Measurements from ENCODE around the gene GRK3. TPM values are rescaled to one million over a fixed set of nuclear protein-coding genes. Genes with fewer than 3 reads are reported as not detected.
"Not testable (repeated sequence)": the region's sequence is repeated elsewhere in the genome, so short reads cannot be mapped to it uniquely, and the experiment has no call there.

The GRK3 gene
- polyA plus RNA-seq, 1 donor: 6.7 TPM

- DNase-seq (ENCODE audit: low read depth): no peak
Observed at GRCh38 chr22:25572708-25573171, 8.3 kb downstream of the GRK3 start.

- DNase-seq (ENCODE audit: low read depth): no peak
Observed at GRCh38 chr22:25573841-25574240, 9.4 kb downstream of the GRK3 start.

DNA sequence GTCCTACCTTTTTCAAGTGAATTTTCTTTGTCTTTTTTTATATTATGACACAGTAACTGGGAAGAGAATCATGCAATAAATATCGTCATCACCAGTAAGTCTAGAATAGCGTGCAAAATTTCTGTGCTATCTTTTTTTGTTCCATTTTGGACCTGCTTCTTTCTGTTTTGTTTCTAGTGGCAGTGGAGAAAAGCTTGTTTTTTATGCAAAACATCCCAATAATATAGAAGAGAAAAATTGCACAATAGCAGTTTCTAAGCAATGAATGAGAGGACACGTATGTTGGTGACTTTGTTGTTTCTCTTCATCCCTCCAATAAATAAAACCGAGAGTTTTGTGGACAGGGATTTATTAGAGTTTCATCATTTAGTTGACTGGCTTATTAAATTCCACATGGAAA, 10.3 kb downstream of the GRK3 start:
- no peak for DNase-seq (ENCODE audit: low read depth)

- not testable (repeated sequence) for DNase-seq (ENCODE audit: low read depth)
Observed at GRCh38 chr22:25575674-25576392, 11.4 kb downstream of the GRK3 start.

DNA sequence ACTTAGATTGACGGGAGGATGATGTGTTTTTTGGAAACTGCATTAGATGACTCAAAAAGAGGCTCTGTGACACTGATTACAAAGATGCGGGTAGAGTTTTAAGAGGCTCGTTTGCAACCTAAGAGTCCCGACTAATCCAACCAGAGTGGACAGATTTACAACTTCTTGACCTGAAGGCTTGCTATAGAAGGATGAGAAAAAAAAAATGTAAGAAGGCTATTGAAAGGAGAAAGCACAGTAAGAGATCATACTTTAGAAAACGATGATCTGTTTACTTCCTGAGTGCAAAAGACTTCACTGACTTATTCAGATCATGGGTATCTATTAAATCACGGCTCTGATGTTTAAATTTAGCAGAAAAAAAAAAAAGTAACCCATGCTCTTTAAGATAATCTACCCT, 17.0 kb downstream of the GRK3 start:
- DNase-seq (ENCODE audit: low read depth): not testable (repeated sequence)

DNA sequence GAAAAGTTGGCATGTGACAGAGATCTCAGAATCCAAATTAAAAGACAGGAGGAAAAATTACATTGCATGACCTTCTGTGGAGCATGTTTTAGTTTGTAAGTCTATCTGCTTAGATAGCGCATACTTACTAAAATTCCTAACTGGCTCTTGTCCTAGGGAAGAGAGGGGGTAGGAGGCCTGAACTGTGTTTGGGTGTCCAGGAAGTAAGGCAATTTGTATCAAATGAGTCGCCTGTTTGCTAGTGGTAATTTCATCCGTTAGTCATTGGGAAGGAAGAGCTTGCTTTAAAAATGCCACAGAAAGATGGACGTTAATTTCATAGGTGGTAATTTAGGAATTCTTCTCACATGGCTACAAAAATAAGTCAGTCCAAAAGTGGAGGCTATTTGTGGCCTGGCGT, 18.5 kb downstream of the GRK3 start:
- DNase-seq (ENCODE audit: low read depth): no peak

DNA sequence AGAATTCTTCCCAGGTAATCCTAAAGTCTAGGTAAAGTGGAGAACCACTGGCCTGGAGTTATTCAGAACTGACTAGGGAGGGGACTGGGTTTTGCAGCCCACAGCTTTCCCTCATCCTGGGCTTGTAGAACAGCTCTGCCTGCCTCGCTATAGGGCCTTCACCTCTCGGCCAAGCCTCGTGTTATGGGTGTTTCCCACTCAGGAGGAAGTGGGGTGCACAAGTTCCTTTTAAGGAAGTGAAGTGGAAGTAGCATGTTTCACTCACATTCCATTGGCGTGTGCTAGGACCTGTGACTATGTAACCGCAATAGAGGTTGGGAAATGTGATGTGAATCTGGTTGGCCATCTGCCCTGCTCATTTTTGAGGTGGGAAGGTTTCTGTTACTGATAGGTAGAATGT, 20.5 kb downstream of the GRK3 start:
- not testable (repeated sequence) for DNase-seq (ENCODE audit: low read depth)

DNA sequence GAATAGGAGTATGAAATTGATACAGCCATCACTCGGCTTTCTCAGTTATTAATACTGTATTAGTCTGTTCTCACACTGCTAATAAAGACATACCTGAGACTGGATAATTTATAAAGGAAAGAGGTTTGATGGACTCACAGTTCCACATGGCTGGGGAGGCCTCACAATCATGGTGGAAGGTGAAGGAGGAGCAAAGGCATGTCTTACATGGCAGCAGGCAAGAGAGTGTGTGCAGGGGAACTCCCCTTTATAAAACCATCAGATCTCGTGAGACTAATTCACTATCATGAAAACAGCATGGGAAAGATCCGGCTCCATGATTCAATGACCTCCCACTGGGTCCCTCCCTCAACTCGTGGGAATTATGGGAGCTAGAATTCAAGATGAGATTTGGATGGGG, 25.2 kb downstream of the GRK3 start:
- not testable (repeated sequence) for DNase-seq (ENCODE audit: low read depth)

DNA sequence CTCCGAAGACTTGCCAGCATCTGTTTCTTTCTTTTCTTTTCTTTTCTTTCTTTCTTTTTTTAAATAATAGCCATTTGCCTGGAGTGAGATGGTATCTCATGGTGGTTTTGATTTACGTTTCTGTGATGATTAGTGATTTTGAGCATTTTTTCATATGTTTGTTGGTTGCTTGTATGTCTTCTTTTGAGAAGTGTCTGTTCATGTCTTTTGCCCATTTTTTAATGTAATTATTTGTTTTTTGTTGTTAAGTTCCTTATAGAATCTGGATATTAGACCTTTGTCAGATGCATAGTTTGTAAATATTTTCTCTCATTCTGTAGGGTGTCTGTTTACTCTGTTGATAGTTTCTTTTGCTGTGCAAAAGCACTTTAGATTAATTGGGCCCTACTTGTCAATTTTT, 28.8 kb downstream of the GRK3 start:
- not testable (repeated sequence) for DNase-seq (ENCODE audit: low read depth)

DNA sequence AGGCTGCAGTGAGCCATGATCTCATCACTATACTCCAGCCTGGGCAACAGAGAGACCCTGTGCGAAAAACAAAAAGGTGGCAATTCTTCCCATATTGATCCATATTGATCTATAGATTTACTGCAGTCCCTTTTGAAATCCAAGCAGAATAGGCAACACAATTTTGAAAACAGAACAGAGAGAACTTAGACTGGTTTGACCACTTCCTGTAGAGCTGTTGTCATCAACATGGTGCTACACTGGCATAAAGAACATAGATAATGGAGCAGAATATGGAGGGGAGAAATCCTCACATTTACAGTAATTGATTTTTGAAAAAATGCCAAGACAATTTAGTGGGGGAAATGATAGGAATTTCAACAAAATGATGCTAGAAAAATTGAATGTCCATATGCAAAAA, 34.1 kb downstream of the GRK3 start:
- no peak for DNase-seq (ENCODE audit: low read depth)

DNA sequence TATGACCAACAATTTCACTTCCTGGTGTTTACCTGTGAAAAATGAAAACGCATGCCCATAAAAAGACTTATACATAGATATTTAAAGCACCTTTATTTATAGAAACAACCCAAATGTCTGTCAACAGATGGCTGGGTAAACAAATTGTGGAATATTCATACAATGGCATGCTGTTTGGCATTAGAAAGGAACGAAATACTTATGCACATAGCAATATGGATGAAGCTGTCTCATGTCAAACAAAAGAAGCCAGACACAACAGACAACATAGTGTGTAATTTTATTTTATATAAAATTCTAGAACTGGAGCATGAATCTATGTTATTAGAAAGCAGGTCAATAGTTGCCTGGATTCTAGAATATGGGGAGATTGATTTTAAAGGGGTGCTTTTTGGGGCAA, 38.0 kb downstream of the GRK3 start:
- no peak for DNase-seq (ENCODE audit: low read depth)

DNA sequence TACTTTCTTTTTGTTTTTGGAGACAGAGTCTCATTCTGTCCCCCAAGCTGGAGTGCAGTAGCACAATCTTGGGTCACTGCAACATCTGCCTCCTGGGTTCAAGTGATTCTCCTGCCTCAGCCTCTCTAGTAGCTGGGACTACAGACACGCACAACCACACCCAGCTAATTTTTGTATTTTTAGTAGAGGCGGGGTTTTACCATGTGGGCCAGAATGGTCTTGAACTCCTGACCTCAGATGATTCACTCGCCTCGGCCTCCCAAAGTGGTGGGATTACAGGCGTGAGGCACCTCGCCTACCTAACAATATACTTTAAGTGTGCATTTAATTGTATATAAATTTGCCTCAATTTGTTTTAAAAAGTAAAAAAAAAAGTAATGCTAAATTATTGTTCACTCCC, 38.4 kb downstream of the GRK3 start:
- no peak for DNase-seq (ENCODE audit: low read depth)

DNA sequence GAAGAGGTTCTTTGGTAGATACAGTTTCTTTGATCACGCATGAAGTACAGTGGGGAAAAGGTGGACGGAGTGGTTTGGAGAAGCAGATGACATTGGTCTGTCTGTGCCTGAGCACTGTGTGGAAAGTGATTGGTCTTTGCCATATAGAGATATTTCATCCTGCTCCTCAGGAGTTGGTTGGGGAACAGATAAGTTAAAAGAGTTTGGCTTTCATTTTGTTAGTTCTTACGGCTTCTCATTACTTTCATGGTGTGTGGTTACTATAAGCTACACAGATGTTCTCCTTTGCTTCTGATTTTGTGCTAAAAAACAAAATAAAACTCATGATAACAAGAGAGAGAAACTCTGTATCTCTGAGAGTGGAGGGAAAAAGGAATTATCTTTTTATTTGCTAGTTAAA, 40.7 kb downstream of the GRK3 start:
- not testable (repeated sequence) for DNase-seq (ENCODE audit: low read depth)

DNA sequence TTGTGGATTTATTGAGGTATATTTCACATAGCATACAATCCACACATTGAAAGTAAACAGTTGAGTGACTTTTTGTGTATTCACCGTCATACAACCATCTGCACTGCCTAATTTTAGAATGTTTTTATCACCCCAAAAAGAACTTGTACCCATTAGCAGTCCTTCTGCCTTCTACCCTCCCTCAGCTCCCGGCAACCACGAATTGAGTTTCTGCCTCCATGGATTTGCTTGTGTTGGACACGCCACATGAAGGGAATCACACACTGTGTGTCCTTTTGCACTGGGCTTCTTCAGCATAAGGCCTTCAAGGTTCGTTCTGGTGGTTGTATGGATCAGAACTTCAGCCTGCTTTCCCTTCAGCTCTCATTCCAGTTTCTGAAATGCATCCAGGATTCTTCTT, 41.1 kb downstream of the GRK3 start:
- DNase-seq (ENCODE audit: low read depth): not testable (repeated sequence)

- DNase-seq (ENCODE audit: low read depth): not testable (repeated sequence)
Observed at GRCh38 chr22:25611284-25611683, 46.8 kb downstream of the GRK3 start.

DNA sequence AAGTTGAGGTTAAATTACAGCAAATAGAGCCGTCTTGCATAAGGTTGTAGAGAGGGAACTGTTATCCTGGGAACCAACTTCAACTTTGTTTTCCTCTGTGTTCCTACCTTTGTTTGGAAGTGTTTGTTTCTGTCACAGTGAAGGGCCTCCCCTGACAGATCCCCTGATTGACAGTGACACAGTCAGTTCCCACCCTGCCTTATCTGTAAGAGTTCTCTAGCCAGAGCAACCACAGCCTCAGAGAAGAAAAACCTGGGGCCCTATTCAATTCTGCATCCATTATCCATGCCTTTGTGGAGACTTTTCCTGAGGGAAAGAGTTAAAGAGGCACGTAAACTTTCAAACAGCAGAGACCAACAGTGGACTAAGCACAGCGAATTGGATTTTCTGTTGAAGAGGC, 48.7 kb downstream of the GRK3 start:
- not testable (repeated sequence) for DNase-seq (ENCODE audit: low read depth)

- not testable (repeated sequence) for DNase-seq (ENCODE audit: low read depth)
Observed at GRCh38 chr22:25613558-25613957, 49.1 kb downstream of the GRK3 start.

- not testable (repeated sequence) for DNase-seq (ENCODE audit: low read depth)
Observed at GRCh38 chr22:25614791-25615190, 50.3 kb downstream of the GRK3 start.

- DNase-seq (ENCODE audit: low read depth): no peak
Observed at GRCh38 chr22:25621986-25622385, 57.5 kb downstream of the GRK3 start.

DNA sequence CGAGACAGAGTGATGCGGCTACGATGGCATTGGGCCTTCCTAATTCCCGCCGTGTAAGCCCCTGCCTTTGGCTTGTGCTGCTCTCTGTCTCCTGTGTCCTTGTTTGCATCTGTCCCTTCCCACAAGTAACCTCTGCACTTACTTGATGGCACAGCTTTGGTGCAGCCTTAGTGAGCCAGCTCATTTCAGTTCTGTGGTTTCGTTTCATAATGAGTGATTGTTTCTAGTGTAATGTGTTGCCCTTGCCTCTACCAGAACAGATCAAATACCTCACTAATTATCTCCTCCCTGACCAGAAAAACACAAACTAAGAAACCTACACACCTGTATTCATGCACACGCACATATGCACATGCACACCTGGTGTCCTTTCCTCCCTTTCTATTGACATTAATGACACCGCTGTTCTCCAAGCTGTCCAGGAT, 58.8 kb downstream of the GRK3 start:
- DNase-seq (ENCODE audit: low read depth): no peak

GRCh38 chr22:25623851-25624250, 59.4 kb downstream of the GRK3 start:
- DNase-seq (ENCODE audit: low read depth): no peak

DNA sequence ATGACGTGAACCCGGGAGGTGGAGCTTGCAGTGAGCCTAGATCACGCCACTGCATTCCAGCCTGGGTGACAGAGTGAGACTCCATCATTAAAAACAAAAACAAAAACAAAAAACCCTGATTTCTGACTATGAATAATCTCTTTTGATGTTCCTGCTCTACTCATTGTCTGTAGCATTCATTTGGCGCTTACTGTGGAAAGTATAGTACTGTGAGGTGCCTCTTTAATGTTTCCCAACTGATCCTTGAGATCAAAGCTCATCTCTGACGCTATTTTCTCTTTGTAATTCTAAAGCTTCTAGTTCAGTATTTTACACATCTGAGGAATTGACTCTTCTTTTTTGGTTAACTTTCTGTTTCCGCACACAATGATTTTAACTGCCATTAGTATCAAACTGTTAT, 60.0 kb downstream of the GRK3 start:
- no peak for DNase-seq (ENCODE audit: low read depth)

GRCh38 chr22:25625747-25626623, 61.5 kb downstream of the GRK3 start:
- DNase-seq (ENCODE audit: low read depth): not testable (repeated sequence)
